ENCODE data around the gene KIRREL2. TPM values are rescaled to one million over a fixed set of nuclear protein-coding genes. Genes with fewer than 3 reads are reported as not detected.

The KIRREL2 gene
- total RNA-seq, 2 donors from 2014 or later = 0.51 TPM; not detected in 1

GRCh38 chr19:35896643-35897040 lies 39.9 kb downstream of the KIRREL2 start:
- Histone ChIP-seq H3K27me3 (no peaks in the 10 kb centered on the region), H3K9me3 (no peaks in the 10 kb centered on the region), H3K36me3 (peaks cover 25% of the 10 kb centered on the region), H3K4me3 (no peak overlapping the region), H3K4me1 (peaks cover 0 to 25% of the 10 kb centered on the region in 2 donors), H3K27ac (no peak overlapping the region)
- no peak for TF ChIP-seq CTCF (IDR thresholded peaks at IDR 0.05)
- DNase-seq (ENCODE audit: low spot score) = no peak

- peak overlapping the region; percentile 78 to 85 for H3K27ac ChIP-seq
- H3K4me3 ChIP-seq = peak overlapping the region in 1 of 2 donors; percentile 75
Observed at GRCh38 chr19:35897706-35898451, 41.2 kb downstream of the KIRREL2 start.

GRCh38 chr19:35898499-35898809 lies 41.7 kb downstream of the KIRREL2 start:
- Histone ChIP-seq H3K36me3 (peaks cover 25% of the 10 kb centered on the region), H3K9me3 (no peaks in the 10 kb centered on the region), H3K27ac (peak overlapping the region; percentile 78 to 85), H3K4me3 (peak overlapping the region; percentile 68 to 75), H3K4me1 (peaks cover 0 to 25% of the 10 kb centered on the region in 2 donors), H3K27me3 (no peaks in the 10 kb centered on the region)
- no peak for TF ChIP-seq CTCF (IDR thresholded peaks at IDR 0.05)
- DNase-seq (ENCODE audit: low spot score) = no peak

More at GRCh38 chr19:35897706-35898451, 41.2 kb downstream of the KIRREL2 start:
- DNase-seq (ENCODE audit: low spot score) = no peak
- H3K4me1 ChIP-seq = peaks cover 0 to 25% of the 10 kb centered on the region in 2 donors
- no peak for TF ChIP-seq CTCF (IDR thresholded peaks at IDR 0.05)
- no peaks in the 10 kb centered on the region for H3K27me3 ChIP-seq
- H3K36me3 ChIP-seq = peaks cover 25% of the 10 kb centered on the region
- no peaks in the 10 kb centered on the region for H3K9me3 ChIP-seq

GRCh38 chr19:35899547-35900214 lies 43.0 kb downstream of the KIRREL2 start:
- TF ChIP-seq CTCF (IDR thresholded peaks at IDR 0.05) = no peak
- peaks cover 25% of the 10 kb centered on the region for H3K36me3 ChIP-seq
- H3K9me3 ChIP-seq = no peaks in the 10 kb centered on the region
- H3K27me3 ChIP-seq = no peaks in the 10 kb centered on the region
- H3K4me1 ChIP-seq = peaks cover 0 to 25% of the 10 kb centered on the region in 2 donors
- DNase-seq (ENCODE audit: low spot score) = peak; percentile 70
- peak overlapping the region; percentile 68 to 75 for H3K4me3 ChIP-seq
- H3K27ac ChIP-seq = peak overlapping the region; percentile 78 to 85

- peak overlapping the region in 1 of 2 donors; percentile 75 for H3K4me3 ChIP-seq
- H3K27me3 ChIP-seq = no peaks in the 10 kb centered on the region
- H3K4me1 ChIP-seq = peaks cover 0 to 25% of the 10 kb centered on the region in 2 donors
- H3K9me3 ChIP-seq = no peaks in the 10 kb centered on the region
- peak overlapping the region; percentile 78 to 85 for H3K27ac ChIP-seq
- peaks cover 11% of the 10 kb centered on the region for H3K36me3 ChIP-seq
- no peak for TF ChIP-seq CTCF (IDR thresholded peaks at IDR 0.05)
- DNase-seq (ENCODE audit: low spot score) = no peak
Observed at GRCh38 chr19:35901055-35901644, 44.4 kb downstream of the KIRREL2 start.

Measured in right atrium auricular region (tissue), 2 donors.